UCSD-AML1 (cell line): ENCODE results near the gene SORBS2.

Experiments used
- DNase-seq: peaks from one replicate; lab custom pipeline; 2025; ENCODE audit not compliant: unreplicated experiment; lab: John Stamatoyannopoulos, UW

The SORBS2 gene

DNA sequence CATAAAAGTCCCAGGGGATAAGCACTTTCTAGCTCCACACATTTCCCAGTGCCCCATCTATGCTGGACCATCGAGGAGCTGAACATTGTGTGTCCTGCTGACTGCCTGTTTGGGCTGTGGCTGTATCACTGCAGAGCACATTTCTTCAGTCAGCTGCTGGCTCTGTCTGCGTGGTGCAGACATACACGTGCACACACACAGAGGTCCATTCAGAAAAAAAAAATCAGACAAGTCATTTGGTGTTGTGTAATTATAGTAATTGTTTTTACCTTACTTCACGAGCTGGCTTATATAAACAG lies 275.6 kb downstream of the SORBS2 start:
- DNase-seq = no peak

DNA sequence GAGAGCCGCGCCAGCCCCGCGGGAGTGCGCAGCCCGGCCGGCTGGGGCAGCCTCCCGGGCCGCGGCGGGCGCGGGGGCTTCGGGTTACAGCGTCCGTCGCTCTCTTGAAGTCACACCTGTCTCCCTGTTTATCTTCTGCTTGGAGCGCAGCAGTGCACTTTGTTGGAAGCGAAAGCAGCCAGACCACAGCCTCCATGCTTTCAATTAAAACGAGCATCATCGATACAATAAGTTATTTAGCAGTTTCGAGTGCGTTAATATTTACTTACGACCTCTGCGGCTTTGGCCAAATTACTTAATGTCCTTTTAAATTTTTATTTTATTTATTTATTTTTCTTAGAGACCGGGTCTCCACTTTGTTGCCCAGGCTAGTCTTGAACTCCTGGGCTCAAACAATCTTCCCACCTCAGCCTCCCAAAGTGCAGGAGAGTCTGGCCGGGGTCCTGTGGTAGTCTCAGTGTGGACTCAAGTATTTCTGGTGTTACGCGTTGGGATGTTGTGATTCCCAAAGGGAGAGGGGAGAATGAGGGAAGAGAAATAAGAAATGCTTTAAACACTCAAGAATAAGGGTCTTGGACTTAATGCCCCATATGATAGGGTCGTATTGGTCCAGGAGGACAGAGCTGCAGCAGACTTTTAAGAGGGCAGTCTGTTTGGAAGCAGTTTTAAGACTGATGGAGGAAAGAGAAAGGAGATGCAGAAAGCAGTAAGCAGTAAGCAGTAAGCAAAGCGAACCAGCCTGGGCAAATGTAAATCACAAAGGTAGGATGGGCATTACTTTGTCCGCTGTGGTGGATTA lies 276.2 kb downstream of the SORBS2 start:
- no peak for DNase-seq
